Right lobe of liver (tissue), 4 donors: ENCODE results near the gene MAPK14.

ENCODE experiments used
- POLR2A ChIP-seq: fragments of 450-650 bp; IDR thresholded peaks from one replicate; pipeline ENCODE4 v1.6.1; 2017; ENCODE audit warnings: antibody characterized with exemption, mild to moderate bottlenecking
- TF ChIP-seq, protein P1 (sequence below), 4 donors: fragments of 200-600 bp in 3 of 4; fragments of 450-650 bp in 1 of 4; IDR thresholded peaks; one replicate each; pipeline versions ENCODE4 v1.5.1 to v1.8.0; 2016 to 2022; ENCODE audit warnings: antibody characterized with exemption in 4 of 4, mild to moderate bottlenecking in 2 of 4
- donor health status: DM: no; HTN: no; CAD: no.
- donor health status: DM: no; HTN: no; CAD: no.
- donor health status: DM: no; HTN: yes; CAD: no.

GRCh38 chr6:36104836-36105235 lies 77.2 kb downstream of the MAPK14 start:
- TF ChIP-seq POLR2A = no peak
- TF ChIP-seq, protein P1, sequence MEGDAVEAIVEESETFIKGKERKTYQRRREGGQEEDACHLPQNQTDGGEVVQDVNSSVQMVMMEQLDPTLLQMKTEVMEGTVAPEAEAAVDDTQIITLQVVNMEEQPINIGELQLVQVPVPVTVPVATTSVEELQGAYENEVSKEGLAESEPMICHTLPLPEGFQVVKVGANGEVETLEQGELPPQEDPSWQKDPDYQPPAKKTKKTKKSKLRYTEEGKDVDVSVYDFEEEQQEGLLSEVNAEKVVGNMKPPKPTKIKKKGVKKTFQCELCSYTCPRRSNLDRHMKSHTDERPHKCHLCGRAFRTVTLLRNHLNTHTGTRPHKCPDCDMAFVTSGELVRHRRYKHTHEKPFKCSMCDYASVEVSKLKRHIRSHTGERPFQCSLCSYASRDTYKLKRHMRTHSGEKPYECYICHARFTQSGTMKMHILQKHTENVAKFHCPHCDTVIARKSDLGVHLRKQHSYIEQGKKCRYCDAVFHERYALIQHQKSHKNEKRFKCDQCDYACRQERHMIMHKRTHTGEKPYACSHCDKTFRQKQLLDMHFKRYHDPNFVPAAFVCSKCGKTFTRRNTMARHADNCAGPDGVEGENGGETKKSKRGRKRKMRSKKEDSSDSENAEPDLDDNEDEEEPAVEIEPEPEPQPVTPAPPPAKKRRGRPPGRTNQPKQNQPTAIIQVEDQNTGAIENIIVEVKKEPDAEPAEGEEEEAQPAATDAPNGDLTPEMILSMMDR (IDR thresholded peaks at IDR 0.05) = no peak
